Measurements from ENCODE around the gene GTSF1L. TPM values are rescaled to one million over a fixed set of nuclear protein-coding genes. Genes with fewer than 3 reads are reported as not detected.
A peak's percentile ranks its signal among the peaks of the same experiment; 100 is the strongest.

GTSF1L gene
- total RNA-seq, 1 donor from 2014 or later = 1.3 TPM

GRCh38 chr20:43746344-43747137 is 19.7 kb upstream of the GTSF1L start:
- Mint-ChIP-seq H3K9me3 (no peaks in the 10 kb centered on the region), H3K27ac (no peak overlapping the region), H3K27me3 (no peaks in the 10 kb centered on the region), H3K4me1 (peaks cover 25% of the 10 kb centered on the region), H3K4me3 (no peak overlapping the region), H3K36me3 (ENCODE audit: low read depth) (no peaks in the 10 kb centered on the region)
- CTCF ChIA-PET = no interaction called here
- no peak for ATAC-seq (ENCODE audit: low read depth)
- DNase-seq = no peak
- TF ChIP-seq CTCF (IDR thresholded peaks at IDR 0.05) = no peak
- POLR2A ChIA-PET = interaction anchor here (0.7 kb wide), 1 partner anchor 30 kb away, joined by 3 read pairs; no protein-coding TSS in a partner anchor
- intact Hi-C loops (cut with micrococcal nuclease) = no loop called here

GRCh38 chr20:43744966-43745730 is 18.3 kb upstream of the GTSF1L start:
- CTCF ChIA-PET = no interaction called here
- H3K4me1 Mint-ChIP-seq = peaks cover 15% of the 10 kb centered on the region
- POLR2A ChIA-PET = interaction anchor here (0.6 to 1.0 kb wide), 2 partner anchors 8 to 63 kb away, joined by 5 read pairs; no protein-coding TSS in a partner anchor
- no peaks in the 10 kb centered on the region for H3K36me3 Mint-ChIP-seq (ENCODE audit: low read depth)
- no peak overlapping the region for H3K27ac Mint-ChIP-seq
- peak; percentile 56 for ATAC-seq (ENCODE audit: low read depth)
- no peaks in the 10 kb centered on the region for H3K27me3 Mint-ChIP-seq
- no peak overlapping the region for H3K4me3 Mint-ChIP-seq
- no peaks in the 10 kb centered on the region for H3K9me3 Mint-ChIP-seq
- no peak for DNase-seq
- intact Hi-C loops (cut with micrococcal nuclease) = no loop called here
- no peak for TF ChIP-seq CTCF (IDR thresholded peaks at IDR 0.05)

- H3K9me3 Mint-ChIP-seq = no peaks in the 10 kb centered on the region
- no peaks in the 10 kb centered on the region for H3K27me3 Mint-ChIP-seq
- CTCF ChIA-PET = no interaction called here
- peaks cover 8% of the 10 kb centered on the region for H3K4me1 Mint-ChIP-seq
- H3K27ac Mint-ChIP-seq = no peak overlapping the region
- POLR2A ChIA-PET = interaction anchor here (0.6 kb wide), 1 partner anchor 62 kb away, joined by 5 read pairs; no protein-coding TSS in a partner anchor
- H3K36me3 Mint-ChIP-seq (ENCODE audit: low read depth) = no peaks in the 10 kb centered on the region
- DNase-seq = no peak
- no peak for TF ChIP-seq CTCF (IDR thresholded peaks at IDR 0.05)
- ATAC-seq (ENCODE audit: low read depth) = no peak
- intact Hi-C loops (cut with micrococcal nuclease) = no loop called here
- no peak overlapping the region for H3K4me3 Mint-ChIP-seq
Observed at GRCh38 chr20:43744151-43744611, 17.4 kb upstream of the GTSF1L start.

GRCh38 chr20:43740642-43741041 is 13.8 kb upstream of the GTSF1L start:
- POLR2A ChIA-PET = interaction anchor here (0.6 to 1.5 kb wide), 2 partner anchors 11 to 22 kb away, joined by 3 read pairs; no protein-coding TSS in a partner anchor
- no peaks in the 10 kb centered on the region for H3K9me3 Mint-ChIP-seq
- no peak overlapping the region for H3K4me3 Mint-ChIP-seq
- H3K4me1 Mint-ChIP-seq = peaks cover 23% of the 10 kb centered on the region
- intact Hi-C loops (cut with micrococcal nuclease) = no loop called here
- DNase-seq = no peak
- H3K27ac Mint-ChIP-seq = no peak overlapping the region
- CTCF ChIA-PET = no interaction called here
- no peak for TF ChIP-seq CTCF (IDR thresholded peaks at IDR 0.05)
- no peaks in the 10 kb centered on the region for H3K27me3 Mint-ChIP-seq
- no peaks in the 10 kb centered on the region for H3K36me3 Mint-ChIP-seq (ENCODE audit: low read depth)
- no peak for ATAC-seq (ENCODE audit: low read depth)

Measured in activated B cell treated with CpG ODN at 0.5 μM for 24 hours (primary cell).